GM06990 (cell line): ENCODE measurements around the gene SS18.
"Not testable (repeated sequence)": the region's sequence is repeated elsewhere in the genome, so short reads cannot be mapped to it uniquely, and the experiment has no call there.

Source experiments
- DNase-seq: peaks from one replicate; pipeline ENCODE4 v3.0.0-alpha.2; 2011; ENCODE audit not compliant: insufficient read length; ENCODE audit errors: extremely low read depth
- H3K27me3 ChIP-seq: replicated peaks from 2 replicates; pipeline ENCODE4 v1.6.0; 2011; ENCODE audit warnings: low read length; ENCODE audit not compliant: control insufficient read depth, insufficient read depth
- H3K36me3 ChIP-seq: 2 replicates; pipeline ENCODE4 v1.5.1; 2011; ENCODE audit warnings: low read length; ENCODE audit not compliant: control insufficient read depth, insufficient read depth
- H3K4me3 ChIP-seq: replicated peaks from 2 replicates; pipeline ENCODE4 v1.5.1; 2011; ENCODE audit warnings: low read depth, mild to moderate bottlenecking, control low read depth, low read length
- CTCF ChIP-seq: IDR thresholded peaks from 2 replicates; pipeline ENCODE4 v1.5.1; 2011; ENCODE audit warnings: low read length, control low read depth, mild to moderate bottlenecking, inconsistent platforms; ENCODE audit not compliant: insufficient read depth, poor library complexity, severe bottlenecking

The SS18 gene

GRCh38 chr18:26090130-26091046 lies at the start of gene SS18:
SS18 (minus strand) TSS chr18:26090613; CDS start chr18:26090569, 44 bp downstream.
- DNase-seq = peak; percentile 96
- H3K36me3 ChIP-seq = peaks cover 1% of the 10 kb centered on the region
- H3K27me3 ChIP-seq = no peaks in the 10 kb centered on the region
- TF ChIP-seq CTCF = no peak
- H3K4me3 ChIP-seq = peak within 1 kb of the TSS; percentile 90

DNA sequence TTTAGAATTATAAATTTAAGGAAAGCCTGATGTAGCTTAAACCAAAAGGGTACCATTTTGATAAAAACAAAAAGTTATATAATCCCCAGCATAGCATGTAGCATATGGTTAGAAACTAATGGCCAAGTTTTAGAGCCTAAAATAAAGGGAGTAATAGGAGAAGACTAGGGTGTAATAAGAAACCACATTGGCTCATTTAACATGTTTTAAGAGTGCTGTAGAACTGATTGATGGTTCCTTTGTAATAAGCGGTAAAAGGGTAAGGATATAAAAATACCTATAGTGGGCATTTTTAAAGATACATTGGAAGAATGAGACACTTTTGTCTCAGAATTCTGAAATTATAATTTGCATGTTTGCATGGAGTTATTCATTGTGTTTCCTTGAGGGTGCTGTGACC lies 45.1 kb upstream of the SS18 start:
- H3K27me3 ChIP-seq = no peaks in the 10 kb centered on the region
- no peak for TF ChIP-seq CTCF
- DNase-seq = no peak
- no peak overlapping the region for H3K4me3 ChIP-seq
- no peaks in the 10 kb centered on the region for H3K36me3 ChIP-seq

DNA sequence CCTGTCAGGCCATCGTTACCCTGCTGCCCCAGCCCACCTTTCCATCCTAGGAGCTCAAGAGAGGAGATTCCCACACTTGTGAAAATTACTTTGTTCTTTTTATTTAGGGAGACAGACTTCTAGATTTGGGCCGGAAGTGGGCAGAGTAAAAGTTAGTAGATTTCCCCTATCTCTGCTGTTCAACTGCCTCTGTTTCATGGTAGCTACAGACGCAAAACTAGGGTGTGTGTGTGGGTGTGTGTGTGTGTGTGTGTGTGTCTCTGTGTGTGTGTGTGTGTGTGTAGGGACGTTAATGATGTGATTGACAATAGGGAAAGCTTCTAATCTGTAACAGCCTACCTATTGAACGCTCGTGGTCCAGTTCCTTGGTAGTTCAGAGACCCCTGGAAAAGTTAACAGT lies 43.7 kb upstream of the SS18 start:
- DNase-seq = no peak
- Histone ChIP-seq H3K4me3 (no peak overlapping the region), H3K36me3 (no peaks in the 10 kb centered on the region), H3K27me3 (no peaks in the 10 kb centered on the region)
- no peak for TF ChIP-seq CTCF

DNA sequence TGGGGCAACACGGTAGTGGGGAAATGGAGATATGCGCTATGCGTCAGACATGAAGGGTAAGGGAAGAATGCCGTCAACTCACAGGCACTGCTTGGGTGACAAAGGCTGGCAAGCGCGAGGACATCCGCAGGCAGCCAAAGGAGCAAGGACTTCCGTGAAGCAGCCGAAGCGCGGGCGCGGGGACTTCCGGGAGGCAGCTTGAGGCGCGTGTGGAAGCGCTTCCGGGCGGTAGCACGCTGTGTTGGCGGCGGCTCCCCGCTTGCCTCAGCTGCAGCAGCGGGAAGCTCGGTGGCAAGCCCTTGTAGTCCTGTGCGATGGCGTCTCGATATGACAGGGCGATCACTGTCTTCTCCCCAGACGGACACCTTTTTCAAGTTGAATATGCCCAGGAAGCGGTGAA lies 43.2 kb upstream of the SS18 start, which contains the start of gene PSMA8:
Gene PSMA8, plus strand, starts transcription at position 218 of the 400 bp plus-strand sequence. Its CDS starts 97 bp downstream, at position 315.
- Histone ChIP-seq H3K27me3 (no peaks in the 10 kb centered on the region), H3K36me3 (no peaks in the 10 kb centered on the region), H3K4me3 (no peak within 1 kb of the TSS)
- TF ChIP-seq CTCF = no peak
- peak; percentile 82 for DNase-seq

GRCh38 chr18:26128192-26128591 lies 37.8 kb upstream of the SS18 start:
- not testable (repeated sequence) for H3K4me3 ChIP-seq, H3K27me3 ChIP-seq, DNase-seq, H3K36me3 ChIP-seq

- DNase-seq = no peak
- TF ChIP-seq CTCF = no peak
- Histone ChIP-seq H3K4me3 (no peak overlapping the region), H3K36me3 (no peaks in the 10 kb centered on the region), H3K27me3 (no peaks in the 10 kb centered on the region)
Measured at GRCh38 chr18:26127786-26128185, 37.4 kb upstream of the SS18 start.

DNA sequence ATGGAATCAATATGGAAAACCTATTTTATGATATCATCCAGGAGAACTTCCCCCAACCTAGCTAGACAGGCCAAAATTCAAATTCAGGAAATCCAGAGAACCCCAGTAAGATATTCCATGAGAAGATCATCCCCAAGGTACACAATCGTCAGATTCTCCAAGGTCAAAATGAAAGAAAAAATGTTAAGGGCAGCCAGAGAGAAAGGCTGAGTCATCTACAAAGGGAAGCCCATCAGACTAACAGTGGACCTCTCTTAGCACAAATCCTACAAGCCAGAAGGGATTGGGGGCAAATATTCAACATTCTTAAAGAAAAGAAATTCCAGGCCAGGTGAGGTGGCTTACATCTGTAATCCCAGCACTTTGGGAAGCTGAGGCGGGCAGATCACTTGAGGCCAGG lies 31.6 kb upstream of the SS18 start:
- H3K4me3 ChIP-seq, H3K36me3 ChIP-seq, DNase-seq, H3K27me3 ChIP-seq: not testable (repeated sequence)
